ENCODE data around the gene XCL2.

DNA sequence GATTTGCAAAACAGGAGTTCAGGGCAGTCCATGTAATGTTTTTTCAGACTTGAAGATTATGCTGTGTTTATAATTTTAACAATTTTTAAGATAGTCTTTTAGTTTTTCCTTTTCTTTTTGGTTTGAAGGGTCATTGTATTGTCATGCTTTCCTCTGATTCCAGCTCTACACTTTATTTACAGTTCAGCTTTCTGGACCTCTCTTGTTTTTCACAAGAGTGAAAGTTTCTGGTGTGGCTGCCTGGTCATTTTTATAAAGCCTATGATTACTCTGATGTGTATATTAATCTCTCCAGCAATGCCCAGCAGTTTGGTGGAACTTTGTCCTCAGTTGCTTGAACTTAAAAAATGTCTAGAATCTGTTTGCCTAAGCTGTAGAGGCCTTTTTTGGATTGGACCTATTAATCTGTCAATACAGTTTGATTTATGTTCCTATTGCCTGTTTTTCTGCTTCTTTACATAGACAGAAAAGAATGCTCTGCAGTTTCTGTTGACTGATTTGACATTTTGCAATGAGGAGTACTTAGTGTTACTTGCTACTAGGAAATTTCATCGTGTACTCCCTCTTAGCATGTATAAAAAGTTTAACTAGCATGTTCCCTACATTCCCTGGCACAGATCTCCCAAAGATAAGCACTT lies 52.2 kb downstream of the XCL2 start:
- no peak for TF ChIP-seq EZH2 (IDR thresholded peaks at IDR 0.05)
- TF ChIP-seq POLR2AphosphoS5 (IDR thresholded peaks at IDR 0.05; ENCODE audit: borderline replicate concordance, low read depth, low read length) = no peak
- no peak for TF ChIP-seq FOXP2 (optimal IDR thresholded peaks at IDR 0.05; ENCODE audit: control extremely low read depth, extremely low read length, insufficient read depth)
